Measurements from ENCODE around the gene NRG4. TPM values are rescaled to one million over a fixed set of nuclear protein-coding genes. Genes with fewer than 3 reads are reported as not detected.
"Not testable (repeated sequence)": the region's sequence is repeated elsewhere in the genome, so short reads cannot be mapped to it uniquely, and the experiment has no call there.

NRG4 gene
- total RNA-seq, 6 experiments from 2014 or later: 0.49 to 2.9 (median 2.0) TPM

GRCh38 chr15:75920079-75920478 lies 92.1 kb downstream of the NRG4 start:
- H3K4me3 ChIP-seq: no peak overlapping the region
- peaks cover 0 to 18% (median 4%) of the 10 kb centered on the region in 4 donors for H3K4me1 ChIP-seq
- intact Hi-C loops (cut with DNase I): no loop called here
- DNase-seq (no peak), ATAC-seq (peak in 3 of 4 donors; percentile 12 to 55 (median 52))
- WGBS (ENCODE audit: insufficient coverage, low coverage, low lambda C conversion rate, missing lambda C conversion rate): 92% methylated on average over 1 of the region's 1 CpG
- TF ChIP-seq CTCF (IDR thresholded peaks at IDR 0.05) (no peak), POLR2A (IDR thresholded peaks at IDR 0.05) (no peak)
- no peaks in the 10 kb centered on the region for H3K27me3 ChIP-seq
- no peak overlapping the region for H3K27ac ChIP-seq
- H3K9me3 ChIP-seq: no peaks in the 10 kb centered on the region
- peaks cover 0 to 12% (median 2%) of the 10 kb centered on the region in 4 donors for H3K36me3 ChIP-seq

GRCh38 chr15:75918135-75918534 lies 94.1 kb downstream of the NRG4 start:
- no CpG with 5 or more reads among the region's 1 CpG for WGBS (ENCODE audit: insufficient coverage, low coverage, low lambda C conversion rate, missing lambda C conversion rate)
- ATAC-seq (no peak), DNase-seq (no peak)
- TF ChIP-seq POLR2A (IDR thresholded peaks at IDR 0.05): no peak
- TF ChIP-seq CTCF (IDR thresholded peaks at IDR 0.05): no peak
- Histone ChIP-seq H3K9me3 (no peaks in the 10 kb centered on the region), H3K36me3 (peaks cover 0 to 23% (median 10%) of the 10 kb centered on the region in 4 donors), H3K27ac (no peak overlapping the region), H3K27me3 (no peaks in the 10 kb centered on the region), H3K4me3 (no peak overlapping the region), H3K4me1 (peaks cover 0 to 18% (median 4%) of the 10 kb centered on the region in 4 donors)
- intact Hi-C loops (cut with DNase I): no loop called here

- H3K36me3 ChIP-seq: peaks cover 0 to 23% (median 10%) of the 10 kb centered on the region in 4 donors
- no peak for TF ChIP-seq CTCF (IDR thresholded peaks at IDR 0.05)
- no peak for TF ChIP-seq POLR2A (IDR thresholded peaks at IDR 0.05)
- WGBS (ENCODE audit: insufficient coverage, low coverage, low lambda C conversion rate, missing lambda C conversion rate): 20% methylated on average over 1 of the region's 1 CpG
- H3K27ac ChIP-seq: no peak overlapping the region
- no peak overlapping the region for H3K4me3 ChIP-seq
- no peaks in the 10 kb centered on the region for H3K9me3 ChIP-seq
- no peak for DNase-seq
- intact Hi-C loops (cut with DNase I): no loop called here
- ATAC-seq: peak in 1 of 4 donors; percentile 71
- no peaks in the 10 kb centered on the region for H3K27me3 ChIP-seq
- H3K4me1 ChIP-seq: peaks cover 0 to 12% (median 4%) of the 10 kb centered on the region in 4 donors
Observed at GRCh38 chr15:75916978-75917377, 95.2 kb downstream of the NRG4 start.

- H3K4me3 ChIP-seq; DNase-seq; H3K27me3 ChIP-seq; intact Hi-C loops (cut with DNase I); H3K9me3 ChIP-seq; H3K27ac ChIP-seq; H3K4me1 ChIP-seq; ATAC-seq: not testable (repeated sequence)
- peaks cover 0 to 27% (median 7%) of the 10 kb centered on the region in 4 donors for H3K36me3 ChIP-seq
- 93% methylated on average over 3 of the region's 3 CpGs for WGBS (ENCODE audit: insufficient coverage, low coverage, low lambda C conversion rate, missing lambda C conversion rate)
Observed at GRCh38 chr15:75910355-75910754, 101.9 kb downstream of the NRG4 start.

GRCh38 chr15:75905231-75905630 lies 107.0 kb downstream of the NRG4 start:
- no peak for TF ChIP-seq CTCF (IDR thresholded peaks at IDR 0.05)
- TF ChIP-seq POLR2A (IDR thresholded peaks at IDR 0.05): no peak
- Histone ChIP-seq H3K4me1 (peaks cover 0 to 17% (median 0%) of the 10 kb centered on the region in 4 donors), H3K27me3 (no peaks in the 10 kb centered on the region), H3K27ac (no peak overlapping the region), H3K9me3 (no peaks in the 10 kb centered on the region), H3K36me3 (peaks cover 0 to 8% (median 0%) of the 10 kb centered on the region in 4 donors), H3K4me3 (no peak overlapping the region)
- ATAC-seq: no peak
- 75% methylated on average over 4 of the region's 5 CpGs for WGBS (ENCODE audit: insufficient coverage, low coverage, low lambda C conversion rate, missing lambda C conversion rate)
- no peak for DNase-seq
- intact Hi-C loops (cut with DNase I): no loop called here
